ENCODE results near the gene VPS37C. TPM values are rescaled to one million over a fixed set of nuclear protein-coding genes. Genes with fewer than 3 reads are reported as not detected.

Gene VPS37C
- total RNA-seq, 1 experiment from 2014 or later: 23.4 TPM

- TF ChIP-seq, protein P1, sequence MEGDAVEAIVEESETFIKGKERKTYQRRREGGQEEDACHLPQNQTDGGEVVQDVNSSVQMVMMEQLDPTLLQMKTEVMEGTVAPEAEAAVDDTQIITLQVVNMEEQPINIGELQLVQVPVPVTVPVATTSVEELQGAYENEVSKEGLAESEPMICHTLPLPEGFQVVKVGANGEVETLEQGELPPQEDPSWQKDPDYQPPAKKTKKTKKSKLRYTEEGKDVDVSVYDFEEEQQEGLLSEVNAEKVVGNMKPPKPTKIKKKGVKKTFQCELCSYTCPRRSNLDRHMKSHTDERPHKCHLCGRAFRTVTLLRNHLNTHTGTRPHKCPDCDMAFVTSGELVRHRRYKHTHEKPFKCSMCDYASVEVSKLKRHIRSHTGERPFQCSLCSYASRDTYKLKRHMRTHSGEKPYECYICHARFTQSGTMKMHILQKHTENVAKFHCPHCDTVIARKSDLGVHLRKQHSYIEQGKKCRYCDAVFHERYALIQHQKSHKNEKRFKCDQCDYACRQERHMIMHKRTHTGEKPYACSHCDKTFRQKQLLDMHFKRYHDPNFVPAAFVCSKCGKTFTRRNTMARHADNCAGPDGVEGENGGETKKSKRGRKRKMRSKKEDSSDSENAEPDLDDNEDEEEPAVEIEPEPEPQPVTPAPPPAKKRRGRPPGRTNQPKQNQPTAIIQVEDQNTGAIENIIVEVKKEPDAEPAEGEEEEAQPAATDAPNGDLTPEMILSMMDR (IDR thresholded peaks at IDR 0.05): no peak
- TF ChIP-seq, protein P2, sequence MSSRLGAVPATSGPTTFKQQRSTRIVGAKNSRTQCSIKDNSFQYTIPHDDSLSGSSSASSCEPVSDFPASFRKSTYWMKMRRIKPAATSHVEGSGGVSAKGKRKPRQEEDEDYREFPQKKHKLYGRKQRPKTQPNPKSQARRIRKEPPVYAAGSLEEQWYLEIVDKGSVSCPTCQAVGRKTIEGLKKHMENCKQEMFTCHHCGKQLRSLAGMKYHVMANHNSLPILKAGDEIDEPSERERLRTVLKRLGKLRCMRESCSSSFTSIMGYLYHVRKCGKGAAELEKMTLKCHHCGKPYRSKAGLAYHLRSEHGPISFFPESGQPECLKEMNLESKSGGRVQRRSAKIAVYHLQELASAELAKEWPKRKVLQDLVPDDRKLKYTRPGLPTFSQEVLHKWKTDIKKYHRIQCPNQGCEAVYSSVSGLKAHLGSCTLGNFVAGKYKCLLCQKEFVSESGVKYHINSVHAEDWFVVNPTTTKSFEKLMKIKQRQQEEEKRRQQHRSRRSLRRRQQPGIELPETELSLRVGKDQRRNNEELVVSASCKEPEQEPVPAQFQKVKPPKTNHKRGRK (CRISPR knock-in tag; IDR thresholded peaks at IDR 0.05; ENCODE audit: borderline replicate concordance): no peak
- TF ChIP-seq STAT6 (CRISPR knock-in tag; conservative IDR thresholded peaks at IDR 0.05; ENCODE audit: low read depth): no peak
Observed at GRCh38 chr11:61080526-61080925, 80.7 kb downstream of the VPS37C start (continued).

Other genes starting within 250 kb of the VPS37C start
- gene TMEM109, start 247.3 kb downstream of the VPS37C start, total RNA-seq (2021): 24.1 to 26.8 TPM (median 25.1 TPM) in 3 replicates
- gene TMEM132A, start 237.0 kb downstream of the VPS37C start, total RNA-seq (2021): 110 to 114 TPM (median 114 TPM) in 3 replicates
- 10.2 to 12.1 TPM (median 11.5 TPM) in 3 replicates for gene SLC15A3, start 209.2 kb downstream of the VPS37C start, total RNA-seq (2021)
- gene CD6, start 189.7 kb downstream of the VPS37C start, total RNA-seq (2021): 0.53 to 1.0 TPM (median 0.73 TPM) in 3 replicates
- 0.30 to 0.37 TPM (median 0.32 TPM) in 3 replicates for gene CD5, start 58.9 kb downstream of the VPS37C start, total RNA-seq (2021)
- 0.20 to 0.37 TPM in 2 of 3 replicates, not detected in the other for gene PGA3, start 42.1 kb upstream of the VPS37C start, total RNA-seq (2021)
- gene PGA4, start 60.9 kb upstream of the VPS37C start, total RNA-seq (2021): 0.32 to 1.3 TPM in 2 of 3 replicates, not detected in the other
- 0.16 to 0.35 TPM (median 0.30 TPM) in 3 replicates for gene PGA5, start 79.7 kb upstream of the VPS37C start, total RNA-seq (2021)
- 13.8 to 21.9 TPM (median 17.4 TPM) in 3 replicates for gene VWCE, start 133.9 kb upstream of the VPS37C start, total RNA-seq (2021)
- gene DDB1, start 171.7 kb upstream of the VPS37C start, total RNA-seq (2021): 270 to 316 TPM (median 295 TPM) in 3 replicates
- gene TKFC, start 171.8 kb upstream of the VPS37C start, total RNA-seq (2021): 86.8 to 96.5 TPM (median 87.8 TPM) in 3 replicates
- gene CYB561A3, start 200.5 kb upstream of the VPS37C start, total RNA-seq (2021): 34.3 to 38.8 TPM (median 35.0 TPM) in 3 replicates
- gene TMEM138, start 200.9 kb upstream of the VPS37C start, total RNA-seq (2021): 34.0 to 39.0 TPM (median 38.8 TPM) in 3 replicates
- gene TMEM216, start 231.2 kb upstream of the VPS37C start, total RNA-seq (2021): 16.4 to 20.8 TPM (median 17.9 TPM) in 3 replicates